Measurements from ENCODE around the gene LRRC41.
A peak's percentile ranks its signal among the peaks of the same experiment; 100 is the strongest.
"Not testable (repeated sequence)": the region's sequence is repeated elsewhere in the genome, so short reads cannot be mapped to it uniquely, and the experiment has no call there.

LRRC41 gene

DNA sequence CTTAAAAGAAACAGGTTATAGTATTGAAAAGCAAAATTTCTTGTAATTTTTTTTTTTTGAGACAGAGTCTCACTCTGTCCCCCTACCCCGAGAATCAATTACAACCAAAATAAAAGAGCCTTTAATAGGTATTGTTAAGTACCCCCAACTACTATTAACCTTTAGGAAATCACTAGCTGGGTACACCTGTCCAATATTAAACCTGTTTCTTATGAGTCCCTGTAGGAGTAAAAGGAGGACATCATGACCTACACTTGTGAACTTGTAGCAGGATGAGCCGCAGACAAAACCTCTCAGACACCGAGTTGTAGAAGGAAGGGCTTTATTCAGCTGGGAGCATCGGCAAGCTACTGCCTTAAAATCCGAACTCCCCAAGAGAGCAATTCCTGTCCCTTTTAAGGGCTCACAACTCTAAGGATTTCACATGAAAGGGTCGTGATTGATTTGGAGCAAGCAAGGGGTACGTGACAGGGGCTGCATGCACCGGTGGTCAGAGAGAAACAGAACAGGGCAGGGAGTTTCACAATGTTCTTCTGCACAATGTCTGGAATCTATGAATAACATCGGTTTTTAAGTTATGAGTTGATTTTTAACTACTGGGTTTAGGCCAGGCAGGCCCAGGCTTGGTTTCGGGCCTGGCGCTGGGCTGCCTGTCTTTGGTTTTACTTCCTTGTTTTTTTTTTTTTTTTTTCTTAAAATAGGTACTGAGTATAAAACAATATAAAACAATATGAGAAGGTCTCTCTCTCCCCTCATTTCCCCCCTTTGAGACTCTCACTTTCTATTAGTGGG, 22.1 kb upstream of the LRRC41 start:
- peak overlapping the region; percentile 37 for H3K27ac ChIP-seq
- not testable (repeated sequence) for DNase-seq (ENCODE audit: low read depth, low spot score)

DNA sequence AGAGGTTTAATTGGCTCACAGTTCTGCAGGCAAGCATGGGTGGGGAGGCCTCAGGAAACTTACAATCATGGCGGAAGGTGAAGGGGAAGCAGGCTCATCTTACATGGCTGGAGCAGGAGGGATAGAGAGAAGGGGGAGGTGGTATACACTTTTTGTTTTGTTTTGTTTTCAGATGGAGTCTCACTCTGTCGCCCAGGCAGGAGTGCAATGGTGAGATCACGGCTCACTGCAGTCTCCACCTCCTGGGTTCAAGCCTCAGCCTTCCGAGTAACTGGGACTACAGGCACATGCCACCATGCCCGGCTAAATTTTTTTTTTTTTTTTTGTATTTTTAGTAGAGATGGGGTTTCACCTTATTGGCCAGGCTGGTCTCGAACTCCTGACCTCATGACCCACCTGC, 18.8 kb upstream of the LRRC41 start:
- DNase-seq (ENCODE audit: low read depth, low spot score); H3K27ac ChIP-seq: not testable (repeated sequence)

DNA sequence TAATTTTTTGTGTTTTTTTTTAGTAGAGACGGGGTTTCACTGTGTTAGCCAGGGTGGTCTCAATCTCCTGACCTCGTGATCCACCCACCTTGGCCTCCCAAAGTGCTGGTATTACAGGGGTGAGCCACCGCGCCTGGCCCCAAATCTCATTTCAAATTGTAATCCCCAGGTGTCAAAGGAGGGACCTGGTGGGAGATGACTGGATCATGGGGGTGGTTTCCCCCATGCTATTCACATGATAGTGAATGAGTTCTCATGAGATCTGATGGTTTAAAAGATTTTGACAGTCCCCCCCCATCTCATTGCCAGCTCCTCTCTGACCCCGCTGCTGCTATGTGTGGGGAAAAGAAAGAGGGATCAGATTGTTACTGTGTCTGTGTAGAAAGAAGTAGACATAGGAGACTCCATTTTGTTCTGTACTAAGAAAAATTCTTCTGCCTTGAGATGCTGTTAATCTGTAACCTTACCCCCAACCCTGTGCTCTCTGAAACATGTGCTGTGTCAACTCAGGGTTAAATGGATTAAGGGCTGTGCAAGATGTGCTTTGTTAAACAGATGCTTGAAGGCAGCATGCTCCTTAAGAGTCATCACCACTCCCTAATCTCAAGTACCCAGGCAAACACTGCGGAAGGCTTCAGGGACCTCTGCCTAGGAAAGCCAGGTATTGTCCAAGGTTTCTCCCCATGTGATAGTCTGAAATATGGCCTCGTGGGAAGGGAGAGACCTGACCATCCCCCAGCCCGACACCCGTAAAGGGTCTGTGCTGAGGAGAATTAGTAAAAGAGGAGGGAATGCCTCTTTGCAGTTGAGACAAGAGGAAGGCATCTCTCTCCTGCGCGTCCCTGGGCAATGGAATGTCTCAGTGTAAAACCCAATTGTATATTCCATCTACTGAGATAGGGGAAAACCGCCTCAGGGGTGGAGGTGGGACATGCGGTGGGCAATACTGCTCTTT, 16.8 kb upstream of the LRRC41 start:
- DNase-seq (ENCODE audit: low read depth, low spot score); H3K27ac ChIP-seq: not testable (repeated sequence)

DNA sequence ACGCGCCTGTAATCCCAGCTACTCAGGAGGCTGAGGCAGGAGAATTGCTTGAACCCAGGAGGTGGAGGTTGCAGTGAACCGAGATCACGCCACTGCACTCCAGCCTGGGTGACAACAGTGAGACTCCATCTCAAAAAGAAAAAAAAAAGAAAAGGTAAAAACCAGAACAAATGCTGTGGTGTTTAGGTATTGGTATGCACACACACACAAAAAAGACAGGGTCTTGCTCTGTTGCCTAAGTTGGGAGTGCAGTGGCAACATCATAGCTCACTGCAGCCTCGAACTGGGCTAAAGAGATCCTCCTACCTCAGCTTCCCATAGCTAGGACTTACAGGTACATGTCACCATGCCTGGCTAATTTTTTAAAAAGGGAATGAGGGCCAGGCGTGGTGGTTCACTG, 15.9 kb upstream of the LRRC41 start:
- DNase-seq (ENCODE audit: low read depth, low spot score); H3K27ac ChIP-seq: not testable (repeated sequence)

DNA sequence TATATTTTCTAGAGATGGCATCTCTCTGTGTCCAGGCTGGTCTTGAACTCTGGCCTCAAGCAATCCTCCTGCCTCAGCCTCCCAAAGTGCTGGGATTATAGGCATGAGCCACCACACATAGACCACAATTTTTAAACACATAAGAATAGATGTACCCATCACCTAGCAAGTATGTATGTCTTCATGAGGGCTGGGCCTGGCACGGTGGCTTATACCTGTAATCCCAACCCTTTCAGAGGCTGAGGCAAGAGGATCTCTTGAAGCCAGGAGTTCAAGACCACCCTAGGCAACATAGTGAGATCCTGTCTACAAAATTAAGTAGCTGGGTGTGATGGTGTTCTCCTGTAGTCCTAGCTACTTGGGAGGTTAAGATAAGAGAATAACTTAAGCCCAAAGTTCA, 13.9 kb upstream of the LRRC41 start:
- DNase-seq (ENCODE audit: low read depth, low spot score) = no peak
- no peak overlapping the region for H3K27ac ChIP-seq

DNA sequence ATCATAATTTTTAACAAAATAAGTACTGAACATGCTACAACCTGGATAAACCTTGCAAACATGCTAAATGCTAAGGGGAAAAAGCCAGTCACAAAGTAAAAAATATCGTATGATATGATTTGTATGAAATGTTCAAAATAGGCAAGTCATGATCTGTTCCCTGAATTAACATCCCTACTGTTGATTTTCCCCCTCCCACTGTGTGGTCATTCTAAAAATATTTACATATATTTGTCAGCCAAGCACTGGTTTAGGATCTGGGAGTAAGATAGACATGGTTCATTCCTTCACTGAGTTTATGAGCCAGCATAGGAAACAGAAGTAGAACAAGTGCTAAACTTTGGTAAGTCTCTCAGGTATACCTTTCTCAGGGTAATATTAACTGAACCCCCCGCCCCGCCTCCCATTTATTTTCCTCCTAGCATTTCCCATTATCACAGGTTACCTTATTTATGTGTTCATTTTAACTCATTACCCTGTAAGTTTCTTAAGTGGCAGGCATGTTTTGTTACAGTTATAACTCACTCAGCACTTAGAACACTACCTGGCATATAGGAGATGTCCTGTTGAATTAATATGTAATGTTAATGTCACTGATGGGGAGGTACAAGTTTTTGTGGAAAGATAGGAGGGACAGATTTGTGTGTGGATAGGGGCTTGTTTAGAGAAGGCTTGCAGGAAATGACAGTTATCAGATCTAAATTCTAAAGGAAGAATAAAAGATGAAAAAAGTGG, 12.4 kb upstream of the LRRC41 start:
- H3K27ac ChIP-seq = peak overlapping the region; percentile 33
- no peak for DNase-seq (ENCODE audit: low read depth, low spot score)

DNA sequence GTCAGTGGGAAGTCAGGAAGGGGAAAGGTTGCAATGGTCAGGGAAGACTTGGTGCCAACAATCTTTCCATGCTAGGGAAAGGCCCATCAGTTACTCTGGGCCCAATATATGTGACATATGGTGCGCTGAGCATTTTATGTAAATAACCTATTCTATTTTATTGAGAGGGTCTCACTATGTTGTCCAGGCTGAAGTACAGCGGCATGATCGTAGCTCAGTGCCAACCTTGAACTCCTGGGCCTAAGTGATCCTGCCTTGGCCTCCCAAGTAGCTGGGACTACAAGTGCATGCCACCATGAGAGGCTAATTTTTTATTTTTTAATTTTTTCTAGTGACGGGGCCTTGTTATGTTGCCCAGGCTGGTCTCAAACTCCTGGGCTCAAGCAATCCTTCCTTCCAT, 6.9 kb upstream of the LRRC41 start:
- no peak overlapping the region for H3K27ac ChIP-seq
- no peak for DNase-seq (ENCODE audit: low read depth, low spot score)

DNA sequence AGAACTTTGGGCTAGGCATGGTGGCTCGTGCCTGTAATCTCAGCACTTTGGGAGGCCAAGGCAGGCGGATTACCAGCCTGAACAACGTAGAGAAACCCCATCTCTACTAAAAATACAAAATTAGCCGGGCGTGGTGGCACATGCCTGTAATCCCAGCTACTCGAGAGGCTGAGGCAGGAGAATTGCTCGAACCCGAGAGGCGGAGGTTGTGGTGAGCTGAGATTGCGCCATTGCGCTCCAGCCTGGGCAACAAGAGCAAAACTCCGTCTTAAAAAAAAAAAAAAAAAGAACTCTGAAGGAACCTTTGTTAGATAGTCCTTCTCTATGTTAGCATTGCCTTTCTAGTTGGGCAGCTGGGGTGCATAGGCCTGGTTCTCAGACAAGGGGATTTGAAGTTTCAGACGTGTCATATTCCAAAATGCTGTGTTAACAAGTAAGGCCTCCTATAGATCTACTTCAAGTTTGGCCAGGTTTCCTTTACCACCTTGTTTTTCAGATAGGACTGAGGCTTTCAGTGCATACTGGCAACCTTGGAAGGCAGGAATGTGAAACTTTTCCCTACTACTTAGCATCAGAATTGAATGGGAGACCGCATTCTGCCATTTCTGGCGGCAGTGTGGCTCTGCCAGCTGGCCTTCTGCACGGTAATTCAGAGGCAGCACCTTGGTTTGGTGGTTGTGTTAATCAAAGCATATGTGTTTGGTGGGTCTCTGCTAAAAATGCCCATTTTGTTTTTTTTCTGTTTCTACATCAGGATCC, 6.2 kb upstream of the LRRC41 start:
- H3K27ac ChIP-seq = no peak overlapping the region
- DNase-seq (ENCODE audit: low read depth, low spot score) = no peak

DNA sequence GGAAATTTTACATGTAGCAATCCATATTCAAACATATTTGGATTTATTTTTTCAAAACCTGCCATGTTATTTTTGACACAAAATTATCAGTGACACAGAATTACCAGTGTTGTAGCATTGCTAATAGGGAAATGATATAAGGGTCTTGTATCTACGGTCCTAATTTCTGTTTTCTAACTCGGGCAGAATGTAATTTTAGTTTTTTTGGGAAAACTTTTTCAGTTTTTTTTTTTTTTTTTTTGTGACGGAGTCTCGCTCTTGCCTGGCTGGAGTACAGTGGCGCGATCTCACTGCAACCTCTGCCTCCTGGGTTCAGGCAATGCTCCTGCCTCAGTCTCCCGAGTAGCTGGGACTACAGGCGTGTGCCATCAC, 2.7 kb upstream of the LRRC41 start:
- no peak overlapping the region for H3K27ac ChIP-seq
- no peak for DNase-seq (ENCODE audit: low read depth, low spot score)

DNA sequence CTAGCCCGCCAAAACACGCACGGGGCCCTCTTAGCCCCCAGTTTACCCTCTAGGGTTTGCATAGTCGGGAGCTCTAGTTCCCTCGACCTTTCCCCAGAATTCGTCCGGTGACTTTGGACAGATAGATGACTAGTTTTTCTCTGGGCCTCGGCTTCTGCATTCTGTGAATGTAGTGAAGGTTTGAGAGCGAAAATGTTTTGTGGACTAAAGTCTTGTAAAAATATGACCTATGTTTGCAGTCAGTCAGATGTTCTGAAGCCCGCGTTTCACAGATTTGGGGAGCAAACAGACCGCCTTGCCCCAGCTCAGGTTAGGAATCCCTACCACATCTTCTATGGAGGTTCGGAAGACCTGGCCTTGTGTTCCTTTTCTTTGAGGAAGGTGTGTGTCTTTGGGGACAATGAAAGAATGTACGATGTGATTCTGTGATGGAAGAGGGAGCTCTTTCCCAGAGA, 483 bp upstream of the LRRC41 start:
- peak overlapping the region; percentile 85 for H3K27ac ChIP-seq
- DNase-seq (ENCODE audit: low read depth, low spot score) = no peak

DNA sequence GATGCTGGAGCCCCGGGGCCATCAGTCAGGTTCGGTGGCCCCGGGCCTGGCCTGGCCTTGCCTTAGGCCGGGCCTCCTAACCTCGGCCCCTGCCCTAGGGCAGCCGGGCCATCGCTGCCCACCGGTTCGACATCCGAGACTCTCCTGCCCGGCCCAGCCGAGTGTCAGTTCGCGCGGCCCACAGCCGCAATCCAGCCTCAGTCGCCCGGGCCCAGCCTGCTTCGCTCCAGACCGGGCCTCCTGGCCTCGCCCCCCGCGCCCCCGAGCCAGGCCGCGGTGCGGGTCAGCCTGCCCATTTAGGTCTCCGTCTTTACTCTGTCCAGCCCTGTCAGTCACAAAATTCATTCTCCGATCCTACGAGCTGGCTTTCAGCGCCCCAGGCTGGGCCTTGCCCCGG, 777 bp downstream of the LRRC41 start:
- no peak for DNase-seq (ENCODE audit: low read depth, low spot score)

DNA sequence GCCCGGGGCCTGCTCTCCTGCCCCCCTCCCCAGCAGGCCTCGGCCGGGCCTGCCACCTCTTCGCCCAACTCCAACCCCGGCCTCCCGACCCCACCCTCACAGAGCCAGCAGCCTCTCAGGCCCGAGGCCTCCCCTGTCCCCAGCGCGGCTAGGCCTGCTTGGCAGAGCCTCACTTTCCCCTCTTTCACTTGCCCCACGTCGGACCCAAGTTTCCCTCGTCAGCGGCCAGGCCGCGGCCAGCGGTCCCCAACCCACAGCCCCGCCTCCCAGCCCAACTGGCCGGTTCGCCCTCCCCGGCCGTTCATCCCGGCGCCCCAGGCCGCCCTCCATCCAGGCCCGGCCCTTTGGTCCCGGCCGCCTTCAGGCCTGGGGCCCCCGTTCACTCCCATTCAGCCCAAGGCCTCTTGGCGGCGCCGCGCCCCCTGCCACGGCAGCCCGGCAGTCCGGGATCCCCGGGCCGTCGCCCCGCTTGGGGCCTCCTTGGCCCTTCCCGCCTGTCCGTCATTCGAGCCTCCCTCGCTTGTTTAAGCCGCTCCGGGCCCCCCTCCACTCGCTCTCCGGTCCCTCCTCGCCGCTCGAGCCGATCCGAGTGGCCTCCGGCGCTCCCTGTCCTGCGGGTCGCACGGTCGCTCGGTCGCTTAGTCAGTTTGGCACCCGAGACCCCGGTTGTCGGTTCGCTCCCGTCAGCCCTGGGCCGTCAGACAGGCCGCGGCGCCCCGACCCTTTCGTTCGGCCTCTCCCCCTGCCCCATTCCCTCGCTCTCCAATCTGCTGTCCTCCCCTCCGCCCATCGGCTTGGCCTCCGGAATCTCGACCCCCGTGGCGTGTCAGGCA, 1.4 kb downstream of the LRRC41 start:
- peak overlapping the region; percentile 85 for H3K27ac ChIP-seq
- DNase-seq (ENCODE audit: low read depth, low spot score) = no peak

More for the DNA sequence above, 777 bp downstream of the LRRC41 start:
- peak overlapping the region; percentile 85 for H3K27ac ChIP-seq

DNA sequence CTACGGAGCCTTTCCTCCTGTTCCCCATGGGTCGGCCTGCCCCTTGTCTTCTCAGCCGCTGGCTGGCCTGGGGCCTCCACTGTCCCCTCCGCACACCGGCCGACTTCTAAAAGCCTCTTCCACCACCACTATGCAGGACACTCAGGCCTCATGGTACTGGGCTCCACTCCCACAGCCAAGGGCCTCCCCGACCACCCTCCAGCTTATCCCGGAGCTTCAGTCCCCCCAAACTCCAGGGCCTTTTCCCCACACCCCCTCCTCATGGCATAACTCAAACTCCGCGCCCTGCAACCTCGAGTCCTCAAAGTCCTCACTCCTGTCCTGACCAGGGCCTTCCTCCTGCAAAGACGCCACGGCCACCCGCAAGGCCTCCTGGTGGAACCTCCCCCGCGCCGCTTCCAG, 2.0 kb downstream of the LRRC41 start:
- DNase-seq (ENCODE audit: low read depth, low spot score) = no peak
- H3K27ac ChIP-seq = peak overlapping the region; percentile 85

DNA sequence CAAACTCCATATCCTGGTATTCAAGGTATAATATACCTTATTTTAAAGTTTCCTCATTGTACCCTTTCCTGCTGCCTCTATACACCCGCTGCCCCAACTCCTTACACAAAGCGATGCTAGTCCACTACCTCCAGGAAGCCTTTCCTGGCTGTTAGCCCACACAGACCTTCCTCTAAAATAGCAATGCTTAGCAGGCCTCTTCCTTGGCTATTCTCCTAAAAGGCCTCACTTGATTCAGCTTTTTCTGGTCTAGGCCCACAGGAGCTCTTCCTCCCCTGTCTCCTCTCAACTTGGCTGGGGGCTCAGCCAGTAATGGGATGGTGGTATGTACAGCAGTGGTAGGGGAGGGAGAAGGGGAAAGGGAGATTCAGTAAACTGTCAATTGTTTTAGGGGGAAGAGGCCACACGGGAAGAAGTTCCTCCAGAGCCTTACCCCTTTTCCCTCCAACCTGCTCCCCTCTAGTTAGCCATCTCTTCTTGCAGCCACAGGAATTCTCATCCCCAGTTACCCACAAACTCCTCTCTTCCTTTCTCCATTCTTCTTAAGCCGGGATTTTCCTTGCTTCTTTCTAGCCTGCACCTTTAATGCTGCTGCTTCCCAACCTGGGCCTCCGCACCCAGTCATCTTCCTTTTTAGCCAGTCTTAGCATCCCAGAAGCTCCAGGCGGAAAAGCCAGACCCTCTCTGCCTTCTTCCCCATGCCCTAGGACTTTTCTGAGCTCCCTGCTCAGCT, 2.6 kb downstream of the LRRC41 start:
- DNase-seq (ENCODE audit: low read depth, low spot score) = no peak
- peak overlapping the region; percentile 85 for H3K27ac ChIP-seq

DNA sequence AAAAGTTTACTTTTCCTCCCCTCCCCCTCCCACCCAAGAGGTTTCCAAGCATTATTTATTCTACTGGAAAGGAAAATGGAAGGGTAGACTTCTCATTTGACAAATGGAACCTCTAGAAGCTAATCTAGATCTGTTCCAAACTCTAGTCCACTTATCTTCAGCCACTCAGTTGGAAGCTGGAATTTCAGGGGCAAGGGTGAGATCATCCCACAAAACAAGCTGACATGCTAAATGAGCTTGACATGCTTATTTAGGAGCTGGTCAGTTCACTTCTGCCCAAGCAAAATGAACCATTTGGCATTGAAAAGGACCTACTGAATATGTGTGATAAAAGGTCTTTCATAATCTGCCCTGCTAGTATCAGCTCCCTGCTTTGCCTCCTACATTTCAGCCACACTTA, 5.0 kb downstream of the LRRC41 start:
- no peak overlapping the region for H3K27ac ChIP-seq
- DNase-seq (ENCODE audit: low read depth, low spot score) = no peak

DNA sequence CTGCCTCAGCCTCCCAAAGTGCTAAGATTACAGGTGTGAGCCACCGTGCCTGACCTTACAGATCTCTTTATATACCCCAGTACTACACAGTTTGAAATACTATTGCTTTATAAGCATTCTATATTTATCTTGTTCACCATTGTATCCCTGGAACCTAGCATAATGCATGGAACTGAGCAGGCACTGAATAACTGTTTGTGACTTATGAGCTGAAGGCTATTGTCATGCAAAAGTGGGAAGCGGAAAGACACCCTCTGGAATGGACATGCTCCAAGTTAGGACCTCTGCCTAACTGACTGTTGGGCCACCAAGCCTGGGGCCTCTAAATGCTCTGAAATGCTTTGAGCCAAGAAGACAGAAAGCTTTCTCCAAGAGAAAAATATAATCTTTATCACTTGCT, 8.1 kb downstream of the LRRC41 start:
- no peak for DNase-seq (ENCODE audit: low read depth, low spot score)
- H3K27ac ChIP-seq = no peak overlapping the region

DNA sequence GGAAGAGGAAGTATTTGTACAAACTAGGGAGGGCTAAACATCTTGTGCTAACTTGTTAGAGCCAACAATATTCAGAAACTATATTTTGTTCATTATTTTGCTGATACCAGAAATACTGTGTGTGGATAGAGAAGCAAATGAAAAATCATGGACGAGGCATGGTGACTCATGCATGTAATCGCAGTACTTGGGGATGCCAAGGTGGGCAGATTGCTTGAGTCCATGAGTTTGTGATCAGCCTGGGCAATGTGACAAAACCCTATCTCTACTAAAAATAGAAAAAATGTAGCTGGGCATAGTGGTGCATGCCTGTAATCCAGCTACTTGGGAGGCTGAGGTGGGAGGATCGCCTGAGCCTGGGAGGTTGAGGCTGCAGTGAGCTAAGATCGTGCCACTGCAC, 13.4 kb downstream of the LRRC41 start:
- peak overlapping the region; percentile 94 for H3K27ac ChIP-seq
- no peak for DNase-seq (ENCODE audit: low read depth, low spot score)

DNA sequence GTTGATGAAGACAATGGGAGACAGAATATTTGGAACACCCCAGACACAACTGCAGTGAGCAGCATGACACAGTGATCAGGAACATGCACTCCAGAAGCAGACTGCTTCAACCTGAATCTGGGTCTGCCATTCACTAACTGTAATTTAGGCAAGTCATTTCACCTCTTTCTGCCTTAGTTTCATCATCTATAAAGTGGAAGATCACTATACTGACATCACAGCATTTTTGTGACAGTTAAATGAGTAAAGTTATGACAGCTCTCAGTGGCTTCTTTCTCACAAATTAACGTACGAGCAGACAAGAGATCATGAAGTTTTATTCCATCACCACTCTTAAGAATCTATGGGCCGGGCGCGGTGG, 14.3 kb downstream of the LRRC41 start:
- peak overlapping the region; percentile 94 for H3K27ac ChIP-seq
- no peak for DNase-seq (ENCODE audit: low read depth, low spot score)
